ENCODE results near the gene INSRR.
A peak's percentile ranks its signal among the peaks of the same experiment; 100 is the strongest.

The INSRR gene

DNA sequence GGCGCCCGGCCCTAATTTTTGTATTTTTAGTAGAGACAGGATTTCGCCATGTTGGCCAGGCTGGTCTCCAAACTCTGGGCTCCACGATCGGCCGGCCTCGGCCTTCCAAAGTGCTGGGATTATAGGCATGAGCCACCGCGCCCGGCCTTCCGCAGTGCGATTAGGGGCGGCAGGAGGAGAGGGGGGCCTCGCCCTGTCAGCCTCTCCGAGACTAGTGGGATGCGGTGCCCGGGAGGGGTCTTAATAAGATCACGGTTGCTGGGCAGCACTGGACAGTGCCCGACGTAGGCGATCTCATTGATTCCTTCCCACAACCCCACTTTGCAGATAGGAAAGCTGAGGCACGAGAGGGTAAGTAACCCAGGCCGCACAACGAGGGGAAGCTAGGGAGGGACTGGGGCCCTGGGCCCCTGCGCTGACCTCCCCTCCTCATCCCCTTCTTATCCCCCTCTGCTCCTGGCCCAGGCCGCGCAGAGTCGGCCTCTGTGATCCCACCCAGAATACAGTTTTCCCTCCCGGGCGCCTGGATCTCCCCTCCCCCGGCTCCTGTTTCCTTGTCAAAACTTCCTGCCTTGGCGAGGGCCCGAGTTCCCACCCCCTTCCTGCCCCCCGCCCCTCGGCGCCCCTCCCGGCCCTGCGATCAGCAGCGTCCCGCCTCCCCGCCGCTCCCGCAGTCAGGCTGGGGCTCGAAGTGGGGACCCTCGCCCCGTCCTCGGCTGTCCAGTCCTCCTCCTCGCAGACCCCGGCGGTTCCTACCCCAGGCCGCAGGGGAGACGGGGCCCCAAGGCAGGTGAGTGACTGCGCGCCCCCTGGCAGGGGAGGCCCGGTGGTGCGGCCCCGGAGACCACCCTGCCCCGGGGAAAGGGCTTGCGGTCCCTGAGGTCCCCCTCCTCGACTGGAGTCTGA is 34.4 kb upstream of the INSRR start, which contains the start of gene PEAR1:
Gene PEAR1, plus strand, starts transcription at position 671 of the 906 bp plus-strand sequence. CDS start 10,209 bp downstream, outside the sequence.
- DNase-seq, result no peak

DNA sequence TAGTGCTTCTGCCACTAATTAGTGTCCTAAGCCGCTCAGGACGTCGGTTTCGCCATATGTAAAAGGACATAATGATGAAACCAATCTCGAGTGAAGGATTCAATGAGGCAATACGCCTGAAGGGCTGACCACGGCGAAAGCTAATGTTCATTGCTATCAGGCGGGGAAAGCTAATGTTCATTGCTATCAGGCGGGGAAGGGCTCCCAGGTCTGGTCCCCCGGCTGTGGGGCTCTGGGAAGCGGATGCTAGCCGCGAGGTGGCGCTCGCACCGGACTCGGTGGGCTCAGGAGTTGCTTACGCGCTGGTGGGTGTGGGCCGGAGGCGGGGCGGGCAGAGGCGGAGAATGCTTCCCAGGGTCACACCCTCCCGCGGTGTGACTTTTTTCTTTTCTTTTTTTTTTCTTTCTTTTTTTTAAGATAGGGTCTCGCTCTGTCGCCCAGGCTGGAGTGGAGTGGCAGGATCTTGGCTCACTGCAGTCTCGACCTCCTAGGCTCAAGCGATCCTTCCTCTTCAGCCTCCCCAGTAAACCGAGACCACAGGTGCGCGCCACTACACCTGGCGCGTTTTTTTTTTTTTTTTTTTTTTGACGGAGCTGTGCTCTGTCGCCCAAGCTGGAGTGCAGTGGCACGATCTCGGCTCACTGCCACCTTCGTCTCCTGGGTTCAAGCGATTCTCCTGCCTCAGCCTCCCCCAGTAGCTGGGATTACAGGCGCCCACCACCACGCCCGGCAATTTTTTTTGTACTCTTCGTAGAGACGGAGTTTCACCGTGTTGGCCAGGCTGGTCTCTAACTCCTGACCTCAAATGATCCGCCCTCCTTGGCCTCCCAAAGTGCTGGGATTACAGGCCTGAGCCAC is 33.5 kb upstream of the INSRR start:
- peak; percentile 78 to 85 for DNase-seq

DNA sequence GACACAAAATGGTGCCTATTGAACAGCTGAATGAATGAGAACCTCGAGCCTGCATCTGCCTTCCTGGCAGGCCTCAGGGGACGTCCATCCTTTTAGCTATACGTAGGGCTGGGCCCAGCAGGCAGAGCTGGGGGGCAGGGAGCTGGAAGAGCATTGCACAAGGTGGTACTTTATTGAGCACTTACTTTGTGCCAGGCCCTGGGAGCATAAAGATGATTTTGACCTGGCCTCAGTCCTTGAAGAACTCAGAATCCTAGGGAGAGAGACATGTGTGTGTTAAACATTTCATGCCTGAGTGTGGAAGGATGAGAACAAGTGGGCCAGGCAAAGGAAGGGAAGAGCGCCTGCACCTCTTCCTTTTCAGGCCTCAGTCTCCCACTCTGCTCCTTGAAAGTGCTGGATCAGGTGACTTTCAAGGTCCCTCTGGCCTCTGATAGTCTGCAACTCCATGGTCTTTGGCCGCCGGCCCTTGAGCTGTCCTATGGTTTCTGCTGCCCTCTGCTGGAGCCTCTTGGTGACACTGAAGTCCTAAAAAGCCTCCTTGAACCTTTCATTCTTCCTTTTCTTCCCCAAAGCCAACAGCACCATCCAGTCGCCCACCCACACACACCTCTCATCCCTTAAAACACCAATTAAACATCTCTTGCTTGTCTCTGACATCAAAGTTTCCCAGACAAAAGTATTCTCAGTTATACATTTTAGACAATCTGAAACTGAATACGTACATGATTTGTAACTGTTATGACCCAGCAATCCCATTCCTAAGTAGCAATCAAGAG is 31.1 kb upstream of the INSRR start:
- DNase-seq, result peak; percentile 73 to 77

DNA sequence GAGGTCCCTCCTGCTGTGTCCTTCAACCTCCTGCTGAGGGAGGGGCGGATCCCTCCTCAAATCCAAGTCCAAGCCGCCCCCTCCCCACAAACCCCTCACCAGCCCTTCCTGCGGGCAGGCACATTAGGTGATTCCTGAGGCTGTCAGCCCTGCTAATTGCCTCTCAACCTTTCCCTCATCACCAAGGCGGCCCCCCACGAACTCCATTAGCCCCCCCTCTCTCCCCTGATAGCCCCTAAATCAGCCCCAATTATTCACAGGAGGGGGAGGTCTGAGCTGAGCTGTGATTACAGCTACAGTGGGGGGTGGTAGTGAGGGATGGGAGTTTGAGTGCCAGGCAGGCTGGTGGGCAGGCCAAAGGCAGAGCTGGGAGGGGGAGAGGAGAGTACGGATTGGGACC is 28.8 kb upstream of the INSRR start:
- DNase-seq, result no peak

DNA sequence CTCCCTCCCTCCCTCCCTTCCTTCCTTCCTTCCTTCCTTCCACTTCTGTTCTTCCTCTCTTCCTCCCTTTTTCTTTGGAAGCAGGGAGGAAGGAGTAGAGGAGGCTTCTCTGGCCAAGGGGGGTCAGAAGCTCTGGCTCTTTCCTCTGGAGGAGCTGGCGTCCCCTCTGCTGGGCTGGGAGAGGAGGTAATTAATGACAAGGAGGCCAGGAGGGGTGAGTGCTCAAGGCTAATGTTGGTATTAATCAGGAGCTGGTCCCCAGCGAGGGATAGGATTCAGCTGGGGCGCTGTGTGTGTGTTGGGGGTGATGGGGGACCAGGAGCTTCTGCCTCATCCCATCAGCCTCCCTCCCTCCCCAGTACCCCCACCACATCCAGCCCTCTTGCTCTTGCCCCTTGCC is 28.4 kb upstream of the INSRR start:
- no peak for DNase-seq

DNA sequence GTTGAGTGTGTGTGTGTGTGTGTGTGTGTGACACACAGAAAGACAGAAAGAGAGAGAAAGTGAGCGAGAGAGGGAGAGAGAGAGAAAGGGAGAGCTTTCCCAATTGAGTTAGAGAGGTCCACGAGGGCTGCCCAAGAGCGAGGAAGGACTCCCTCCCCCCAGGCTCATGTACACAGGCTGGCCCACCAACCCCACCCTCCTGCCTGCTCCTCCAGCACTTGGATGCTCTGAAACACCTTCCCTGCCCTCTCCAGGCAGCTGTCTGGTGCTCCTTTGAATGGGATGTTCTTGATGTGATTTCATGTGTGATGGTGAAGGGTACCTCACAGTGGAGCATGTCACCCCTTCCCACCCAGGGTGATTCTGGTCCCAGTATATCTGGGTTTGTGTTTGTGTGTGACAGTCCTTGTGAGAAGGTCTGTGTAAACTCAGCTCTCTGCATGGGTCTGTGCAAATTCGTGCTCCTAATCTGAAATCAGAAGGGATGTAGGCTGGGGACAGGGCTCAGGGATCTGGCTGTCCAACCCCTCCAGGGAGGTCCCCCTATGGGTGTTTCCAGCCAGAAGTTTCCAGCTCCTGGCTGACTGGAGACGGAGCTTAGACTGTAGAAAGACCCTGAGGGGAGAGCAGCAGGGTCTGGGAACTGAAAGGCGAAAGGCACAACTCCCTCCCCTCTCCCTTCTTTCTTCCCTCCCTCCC is 27.8 kb upstream of the INSRR start:
- no peak for DNase-seq

DNA sequence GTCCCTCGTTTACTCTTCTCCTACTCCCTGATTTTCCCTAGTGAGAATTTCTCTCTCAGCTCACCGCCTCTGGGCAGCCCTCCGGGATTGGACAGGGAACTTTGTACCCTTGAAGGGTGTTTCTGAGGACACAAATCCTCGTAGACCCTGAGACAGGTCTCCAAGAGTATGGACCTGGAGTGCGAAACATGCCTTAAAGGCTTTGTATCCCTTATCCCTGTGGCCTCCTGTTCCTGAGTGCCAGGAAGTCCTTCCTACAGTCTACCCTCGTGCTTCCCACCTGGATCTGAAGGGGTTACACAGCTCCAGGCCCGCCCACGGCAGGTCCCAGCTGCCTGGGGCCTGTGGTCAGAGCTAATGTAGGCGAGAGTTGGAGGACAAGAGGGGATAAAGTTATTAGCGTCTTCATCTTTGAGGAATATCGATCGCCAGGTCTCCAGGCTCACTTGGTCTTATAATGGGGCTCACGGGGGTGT is 27.0 kb upstream of the INSRR start:
- DNase-seq, result no peak

DNA sequence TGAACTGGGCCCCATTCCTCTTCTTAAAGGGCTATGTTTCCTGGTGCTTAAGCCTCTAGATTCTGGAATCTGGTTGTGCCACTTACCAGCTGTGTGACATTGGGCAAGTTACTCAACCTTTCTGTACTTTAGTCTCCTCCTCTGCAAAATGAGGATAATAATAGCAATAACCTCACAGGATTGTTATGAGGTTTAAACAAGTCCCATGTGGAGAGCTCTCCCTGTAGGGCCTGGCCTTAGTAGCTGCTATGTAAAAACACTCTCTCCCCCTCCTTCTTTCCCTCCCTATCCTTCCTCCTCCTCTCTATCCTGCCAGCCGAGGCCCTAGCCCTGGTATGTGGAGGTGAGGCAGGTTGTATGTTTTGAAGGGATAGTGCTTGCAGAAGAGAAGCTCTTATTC is 26.4 kb upstream of the INSRR start:
- DNase-seq, result no peak

DNA sequence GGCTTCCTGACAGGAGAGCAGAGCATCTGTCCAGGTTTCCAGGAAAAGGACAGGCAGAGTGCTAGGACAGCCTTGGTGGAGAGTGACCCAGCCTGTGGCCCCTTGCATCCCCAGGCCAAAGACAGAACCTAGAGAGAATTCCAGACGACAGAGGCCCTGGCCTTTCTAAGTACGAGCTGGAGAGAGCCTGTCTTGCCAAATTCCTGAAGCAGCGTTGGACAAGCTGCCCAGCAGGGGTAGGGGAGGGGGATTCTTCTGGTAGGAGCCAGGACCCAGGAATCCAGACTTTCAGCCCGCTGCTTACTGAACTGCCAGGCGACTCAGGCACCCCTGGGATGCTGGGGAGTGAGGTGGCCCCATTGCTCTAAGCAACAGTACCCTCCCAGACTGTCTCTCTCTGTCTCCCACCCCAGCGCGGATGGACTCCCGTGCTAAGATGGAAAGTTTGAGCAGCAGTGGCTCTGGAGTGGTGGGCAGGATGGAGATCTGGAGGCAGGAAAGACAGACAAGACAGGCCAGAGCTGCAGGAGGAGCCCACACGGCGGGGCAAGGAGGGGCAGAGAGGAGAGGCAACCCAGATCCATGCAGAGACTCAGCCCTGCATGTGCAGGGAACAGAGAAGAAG is 25.8 kb upstream of the INSRR start:
- no peak for DNase-seq

DNA sequence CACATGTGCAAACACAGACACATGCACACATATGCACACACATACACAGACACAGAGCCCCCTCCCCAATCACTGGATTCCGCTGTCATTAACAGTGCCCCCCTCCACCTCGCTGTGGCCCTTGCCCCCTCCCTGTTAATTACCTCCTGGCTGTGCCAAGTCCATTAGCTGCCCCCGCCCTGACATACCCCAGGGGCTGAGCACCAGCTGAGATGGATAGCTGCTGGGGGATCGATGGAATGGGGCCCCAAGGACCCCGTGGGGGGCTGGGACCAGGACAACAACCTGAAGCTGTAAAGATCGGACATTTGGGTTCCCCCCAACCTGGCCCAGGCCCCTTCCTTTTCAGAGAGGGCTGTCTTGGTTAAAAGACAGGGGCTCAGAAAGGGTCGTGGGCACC is 25.0 kb upstream of the INSRR start:
- DNase-seq, result no peak

DNA sequence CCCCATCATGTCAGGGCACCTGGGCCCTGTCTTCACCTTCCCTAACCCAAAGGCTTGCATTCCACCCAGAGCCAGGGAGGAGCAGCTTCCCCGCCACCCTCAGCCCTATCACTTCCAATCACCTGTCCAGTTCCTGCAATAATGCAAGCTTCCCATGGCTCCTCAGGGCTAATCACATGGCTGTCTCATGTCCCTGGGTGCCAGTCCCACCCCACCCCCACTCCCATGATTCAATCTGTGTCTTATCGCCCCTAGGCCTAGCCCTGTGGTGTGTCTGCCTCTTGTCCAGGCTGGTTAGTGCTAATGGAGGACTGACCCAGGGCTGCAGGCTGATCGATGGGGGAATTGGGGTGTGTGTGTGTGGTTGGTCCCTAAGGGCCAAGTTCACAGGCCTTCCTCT is 23.6 kb upstream of the INSRR start:
- DNase-seq, result no peak

DNA sequence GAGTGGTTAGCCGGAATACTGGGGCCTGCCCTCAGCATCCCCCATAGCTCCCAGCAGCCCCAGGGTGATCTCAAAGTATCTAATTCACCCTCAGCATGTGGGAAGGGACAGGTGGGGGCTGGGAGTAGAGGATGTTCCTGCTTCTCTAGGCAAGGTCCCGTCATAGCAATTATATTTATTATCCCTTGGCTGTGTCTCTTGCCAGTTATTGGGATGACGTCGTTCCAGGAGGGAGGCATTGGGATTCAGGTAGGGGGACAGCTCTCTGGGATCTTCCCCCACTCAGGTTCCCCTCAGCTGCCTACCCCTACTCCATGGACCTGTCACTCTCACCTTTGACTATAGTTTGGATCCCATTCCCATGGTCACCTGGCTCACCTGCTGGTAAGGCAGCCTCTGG is 22.7 kb upstream of the INSRR start:
- DNase-seq, result no peak

DNA sequence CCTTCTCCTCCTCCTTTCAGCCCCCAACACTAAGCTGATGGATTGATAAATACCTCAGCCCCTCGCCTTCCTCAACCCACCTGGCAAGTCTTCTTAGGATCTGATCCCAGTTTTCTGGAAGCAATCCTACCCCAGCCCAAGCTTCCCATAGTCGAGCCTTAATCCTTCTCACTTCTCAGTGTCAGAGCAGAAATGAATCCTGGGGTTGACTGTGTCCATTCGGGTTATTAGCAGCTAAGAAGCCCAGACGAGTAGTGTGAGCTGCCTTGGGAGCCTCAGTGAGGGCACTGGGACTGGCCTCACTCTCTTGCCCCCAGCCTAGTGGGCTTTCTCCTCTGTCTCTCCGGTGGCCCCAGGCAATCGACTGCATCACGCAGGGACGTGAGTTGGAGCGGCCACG is 22.2 kb upstream of the INSRR start:
- no peak for DNase-seq

DNA sequence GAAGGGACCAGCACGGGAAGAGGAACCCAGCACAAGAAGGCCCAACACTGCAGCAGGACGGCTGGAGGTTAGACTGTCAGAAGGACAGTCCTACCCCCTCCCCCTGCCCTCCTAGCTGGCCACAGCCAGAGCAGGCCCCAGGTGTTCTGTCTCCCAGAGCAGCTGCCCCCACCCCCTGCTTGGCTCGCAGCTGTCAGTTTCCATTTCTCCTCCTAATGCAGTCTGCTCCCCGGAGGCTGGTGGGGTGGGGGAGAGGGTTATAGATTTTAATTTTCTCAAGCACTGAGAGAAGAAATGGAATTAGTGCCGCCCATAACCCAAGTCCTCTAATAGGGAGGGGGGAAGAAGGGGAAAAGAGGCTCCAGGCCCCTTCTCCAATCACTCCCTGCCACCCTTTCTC is 21.6 kb upstream of the INSRR start:
- no peak for DNase-seq

DNA sequence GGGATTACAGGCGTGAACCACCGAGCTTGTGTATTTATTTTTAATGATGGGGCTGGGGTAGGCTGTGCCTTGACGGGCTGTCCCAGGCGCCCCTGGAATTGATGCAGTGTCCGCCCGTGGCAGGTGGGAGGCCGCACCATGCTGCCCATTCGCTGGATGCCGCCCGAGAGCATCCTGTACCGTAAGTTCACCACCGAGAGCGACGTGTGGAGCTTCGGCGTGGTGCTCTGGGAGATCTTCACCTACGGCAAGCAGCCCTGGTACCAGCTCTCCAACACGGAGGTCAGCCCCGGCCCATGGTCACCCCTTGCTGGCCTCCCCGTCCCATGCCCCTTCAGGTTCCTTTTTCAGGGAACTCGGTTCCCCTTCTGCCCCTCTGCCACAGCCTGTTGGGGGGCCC is 21.0 kb upstream of the INSRR start:
- no peak for DNase-seq

DNA sequence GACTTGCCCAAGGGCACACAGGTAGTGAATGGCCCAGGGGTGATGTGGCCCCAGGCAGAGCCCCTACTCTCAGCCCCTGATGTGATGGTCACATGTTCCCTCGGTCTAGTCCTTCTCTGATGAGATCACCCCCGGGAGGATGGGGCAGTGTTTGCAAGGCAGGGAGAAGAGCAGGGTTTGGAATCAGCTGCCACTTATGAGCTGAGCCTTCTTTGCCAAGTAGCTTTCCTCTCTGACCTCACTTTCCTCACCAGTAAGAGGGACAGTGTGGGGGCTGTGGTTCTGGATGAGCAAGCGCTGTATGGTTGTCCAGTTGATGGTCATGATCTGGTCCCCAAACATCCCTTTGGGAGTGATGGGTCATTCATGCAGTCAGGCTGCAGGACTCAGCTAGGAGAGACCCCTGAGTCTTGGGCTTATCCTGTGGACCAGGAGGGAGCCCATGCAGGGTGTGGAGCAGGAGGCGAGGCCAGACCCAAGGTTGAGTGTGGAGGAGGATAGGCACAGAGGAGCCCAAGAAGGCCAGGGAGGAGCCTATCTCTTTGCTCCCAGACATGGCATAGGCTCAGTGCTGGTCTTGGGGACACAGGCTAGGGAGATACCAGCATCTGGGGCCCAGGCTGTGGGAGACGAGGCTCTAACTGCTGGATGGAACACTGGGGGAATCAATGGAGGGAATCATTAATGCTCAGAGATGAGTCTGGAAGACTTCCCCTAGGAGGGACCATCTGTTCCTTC is 18.7 kb upstream of the INSRR start:
- DNase-seq, result no peak

DNA sequence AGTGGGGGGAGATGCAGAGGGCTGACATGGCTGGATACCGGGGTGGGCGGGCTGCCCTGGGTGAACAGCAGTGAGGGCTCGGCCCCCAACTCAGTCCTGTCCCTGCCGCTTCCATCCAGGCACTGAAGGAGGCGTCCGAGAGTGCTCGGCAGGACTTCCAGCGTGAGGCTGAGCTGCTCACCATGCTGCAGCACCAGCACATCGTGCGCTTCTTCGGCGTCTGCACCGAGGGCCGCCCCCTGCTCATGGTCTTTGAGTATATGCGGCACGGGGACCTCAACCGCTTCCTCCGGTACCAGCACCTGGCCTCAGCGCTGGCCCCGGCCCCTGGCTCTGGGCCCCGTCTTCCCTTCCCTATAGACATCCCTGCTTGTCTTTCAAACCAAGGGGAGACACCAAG is 17.4 kb upstream of the INSRR start:
- no peak for DNase-seq

DNA sequence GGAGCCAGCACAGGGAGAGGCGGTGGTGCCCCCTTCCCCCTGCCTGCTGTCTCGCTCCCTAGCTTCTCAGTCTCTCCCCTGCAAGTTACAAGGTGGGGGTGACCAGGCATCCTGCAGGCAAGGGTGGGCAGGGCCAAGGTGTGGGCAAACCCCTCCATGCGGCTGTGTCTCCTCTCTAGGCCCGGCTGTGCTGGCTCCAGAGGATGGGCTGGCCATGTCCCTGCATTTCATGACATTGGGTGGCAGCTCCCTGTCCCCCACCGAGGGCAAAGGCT is 16.4 kb upstream of the INSRR start:
- no peak for DNase-seq

DNA sequence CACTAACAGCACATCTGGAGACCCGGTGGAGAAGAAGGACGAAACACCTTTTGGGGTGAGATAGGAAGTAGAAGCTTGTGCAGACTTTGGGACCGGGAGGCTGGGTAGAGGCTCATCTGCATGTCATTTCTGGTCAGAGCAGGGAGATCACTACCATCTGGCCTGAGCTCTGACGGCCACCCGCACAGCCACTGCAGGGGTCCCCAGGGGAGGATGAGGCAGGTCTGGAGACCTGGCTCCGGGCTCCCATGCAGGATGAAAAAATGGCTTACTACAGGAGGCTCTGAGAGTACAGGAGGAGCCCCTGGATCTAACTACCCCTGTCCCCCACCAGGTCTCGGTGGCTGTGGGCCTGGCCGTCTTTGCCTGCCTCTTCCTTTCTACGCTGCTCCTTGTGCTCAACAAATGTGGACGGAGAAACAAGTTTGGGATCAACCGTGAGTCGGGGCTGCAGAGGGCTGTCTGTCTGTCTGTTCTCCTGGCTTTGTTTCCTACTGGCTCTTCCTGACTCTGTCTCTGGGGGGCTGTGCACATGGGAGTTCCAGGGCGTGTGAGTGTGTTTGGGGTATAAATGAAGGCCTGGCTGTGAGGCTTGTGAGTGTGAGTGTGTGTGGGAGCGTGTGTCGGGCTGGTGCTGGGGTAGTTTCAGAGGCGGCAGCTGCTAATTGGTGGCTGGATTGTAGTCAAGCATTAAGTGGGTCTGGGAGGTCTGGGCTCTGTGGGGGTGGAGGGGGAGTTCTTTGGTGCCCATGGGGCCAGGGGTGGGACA is 15.8 kb upstream of the INSRR start:
- no peak for DNase-seq

DNA sequence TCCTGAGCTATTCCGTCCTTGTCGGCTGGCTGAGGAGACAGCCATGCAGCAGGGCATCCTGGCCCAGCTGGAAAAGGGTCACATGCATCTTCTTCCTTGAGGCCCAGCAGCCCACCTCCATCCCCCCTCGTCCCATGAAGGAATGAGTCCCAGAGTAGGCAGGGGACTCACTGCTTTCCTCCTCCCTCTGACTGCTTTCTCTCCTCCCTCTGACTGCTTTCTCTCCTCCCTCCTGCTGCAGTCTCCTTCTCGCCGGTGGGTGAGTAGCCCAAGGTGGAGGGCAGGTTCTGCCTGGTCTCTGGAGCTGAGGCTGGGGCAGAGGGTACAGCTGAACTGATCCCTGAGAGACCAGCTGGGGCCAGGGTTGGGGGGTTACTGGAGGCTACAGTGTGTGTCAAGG is 15.2 kb upstream of the INSRR start:
- no peak for DNase-seq

DNA sequence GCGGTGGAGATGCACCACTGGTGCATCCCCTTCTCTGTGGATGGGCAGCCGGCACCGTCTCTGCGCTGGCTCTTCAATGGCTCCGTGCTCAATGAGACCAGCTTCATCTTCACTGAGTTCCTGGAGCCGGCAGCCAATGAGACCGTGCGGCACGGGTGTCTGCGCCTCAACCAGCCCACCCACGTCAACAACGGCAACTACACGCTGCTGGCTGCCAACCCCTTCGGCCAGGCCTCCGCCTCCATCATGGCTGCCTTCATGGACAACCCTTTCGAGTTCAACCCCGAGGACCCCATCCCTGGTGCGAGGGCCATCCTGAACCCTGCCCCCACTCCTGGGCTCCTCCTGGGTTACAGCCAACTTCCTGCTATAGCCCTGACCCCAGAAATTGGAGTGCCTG is 14.7 kb upstream of the INSRR start:
- no peak for DNase-seq

Data from Kasumi-1 (cell line).